ENCODE data around the gene RFT1.

Gene RFT1

GRCh38 chr3:53122933-53123305 lies 7.3 kb downstream of the RFT1 start:
- no peak for DNase-seq

GRCh38 chr3:53122255-53122932 lies 7.8 kb downstream of the RFT1 start:
- DNase-seq, result no peak

- DNase-seq, result no peak
Observed at GRCh38 chr3:53120336-53120735, 9.9 kb downstream of the RFT1 start.

GRCh38 chr3:53116956-53117355 lies 13.3 kb downstream of the RFT1 start:
- no peak for DNase-seq

GRCh38 chr3:53114412-53115074 lies 15.7 kb downstream of the RFT1 start:
- DNase-seq, result no peak

GRCh38 chr3:53114011-53114400 lies 16.2 kb downstream of the RFT1 start:
- DNase-seq, result peak; percentile 80

GRCh38 chr3:53113293-53114010 lies 16.8 kb downstream of the RFT1 start:
- no peak for DNase-seq

GRCh38 chr3:53111822-53112221 lies 18.4 kb downstream of the RFT1 start:
- DNase-seq, result no peak

GRCh38 chr3:53109891-53110771 lies 20.1 kb downstream of the RFT1 start:
- peak; percentile 33 for DNase-seq

GRCh38 chr3:53109190-53109589 lies 21.0 kb downstream of the RFT1 start:
- no peak for DNase-seq

- DNase-seq, result no peak
Observed at GRCh38 chr3:53104762-53105161, 25.5 kb downstream of the RFT1 start.

- no peak for DNase-seq
Observed at GRCh38 chr3:53103397-53104296, 26.6 kb downstream of the RFT1 start.

- DNase-seq, result peak; percentile 40
Observed at GRCh38 chr3:53102601-53103147, 27.6 kb downstream of the RFT1 start.

GRCh38 chr3:53101956-53102355 lies 28.3 kb downstream of the RFT1 start:
- no peak for DNase-seq

GRCh38 chr3:53100818-53101466 lies 29.3 kb downstream of the RFT1 start:
- DNase-seq, result no peak

GRCh38 chr3:53097887-53098286 lies 32.3 kb downstream of the RFT1 start:
- DNase-seq, result no peak

GRCh38 chr3:53092942-53093341 lies 37.3 kb downstream of the RFT1 start:
- DNase-seq, result no peak

GRCh38 chr3:53092216-53092615 lies 38.0 kb downstream of the RFT1 start:
- DNase-seq, result no peak

GRCh38 chr3:53091011-53091410 lies 39.2 kb downstream of the RFT1 start:
- DNase-seq, result no peak

- DNase-seq, result no peak
Observed at GRCh38 chr3:53089511-53089910, 40.7 kb downstream of the RFT1 start.

- DNase-seq, result no peak
Observed at GRCh38 chr3:53085476-53085875, 44.8 kb downstream of the RFT1 start.

Measured in activated naive CD4-positive, alpha-beta T cell treated with Interleukin-2 at 50 U/mL for 16 hours (primary cell).